H1 (cell line): ENCODE data around the gene TUBGCP2. TPM values are rescaled to one million over a fixed set of nuclear protein-coding genes. Genes with fewer than 3 reads are reported as not detected.

ENCODE experiments used
- ASH2L ChIP-seq: fragments of 200-600, 300-600 bp; sonication (generic); IDR thresholded peaks from one replicate; pipeline ENCODE4 v1.7.1; 2017; ENCODE audit warnings: low read length
- BRCA1 ChIP-seq: IDR thresholded peaks from 2 replicates; pipeline ENCODE4 v1.6.1; 2012; ENCODE audit warnings: low read depth, low read length, improper control_type of control experiment
- CBX8 ChIP-seq: fragments of 300-800, 300-1000 bp; sonication (generic); IDR thresholded peaks from 2 replicates; pipeline ENCODE4 v1.7.1; 2016; ENCODE audit warnings: low read depth, low read length, borderline replicate concordance
- CHD1 ChIP-seq: IDR thresholded peaks from 2 replicates; pipeline ENCODE4 v1.6.1; 2012; ENCODE audit warnings: low read depth, low read length, improper control_type of control experiment
- EGR1 ChIP-seq: IDR thresholded peaks from 2 replicates; pipeline ENCODE4 v1.6.1; 2011; ENCODE audit warnings: low read depth, low read length, borderline replicate concordance
- NANOG ChIP-seq: IDR thresholded peaks from 2 replicates; pipeline ENCODE4 v1.6.1; 2011; ENCODE audit warnings: low read length, low read depth, mild to moderate bottlenecking, inconsistent platforms; ENCODE audit not compliant: insufficient read depth, poor library complexity, severe bottlenecking
- NRF1 ChIP-seq: IDR thresholded peaks from 2 replicates; pipeline ENCODE4 v1.6.1; 2011; ENCODE audit warnings: mild to moderate bottlenecking, low read depth, low read length, improper control_type of control experiment
- SIX5 ChIP-seq: IDR thresholded peaks from 2 replicates; pipeline ENCODE4 v1.6.1; 2011; ENCODE audit warnings: mild to moderate bottlenecking, low read depth, low read length
- TAF7 ChIP-seq: optimal IDR thresholded peaks from 2 replicates; pipeline ENCODE3; 2011; ENCODE audit warnings: low read depth, mild to moderate bottlenecking, inconsistent platforms, low read length, moderate library complexity, borderline replicate concordance
- polyA plus RNA-seq, 7 experiments: library from polyadenylated mRNA; depleted of rRNA in 3 of 7; stranded (reverse) in 5 of 7; unstranded in 2 of 7; fragments of >200 nt in 5 of 7; fragments of 200-250 nt in 2 of 7; gene quantifications; 1 replicate in 5 of 7; 2 replicates in 1 of 7; 4 replicates in 1 of 7; pipeline versions ENCODE4 v1.2.1 to v1.2.3, GENCODE V29; 2011 to 2013; ENCODE audit warnings: missing spikeins in 2 of 7, mixed read lengths in 2 of 7
- total RNA-seq: library from RNA; stranded (reverse); fragmentation: NEBNext Ultra II Directional; extraction: Animal tissue kit (Norgen Biotek cat#: 25700); gene quantifications from 2 replicates; pipeline ENCODE4 v1.2.1, GENCODE V29; 2021

The TUBGCP2 gene
- total and polyA plus RNA-seq, 2 of the 8 experiments (the other 6 are each of a cell fraction or from before 2014, with no cell fraction given) = 34.9 to 51.9 TPM

DNA sequence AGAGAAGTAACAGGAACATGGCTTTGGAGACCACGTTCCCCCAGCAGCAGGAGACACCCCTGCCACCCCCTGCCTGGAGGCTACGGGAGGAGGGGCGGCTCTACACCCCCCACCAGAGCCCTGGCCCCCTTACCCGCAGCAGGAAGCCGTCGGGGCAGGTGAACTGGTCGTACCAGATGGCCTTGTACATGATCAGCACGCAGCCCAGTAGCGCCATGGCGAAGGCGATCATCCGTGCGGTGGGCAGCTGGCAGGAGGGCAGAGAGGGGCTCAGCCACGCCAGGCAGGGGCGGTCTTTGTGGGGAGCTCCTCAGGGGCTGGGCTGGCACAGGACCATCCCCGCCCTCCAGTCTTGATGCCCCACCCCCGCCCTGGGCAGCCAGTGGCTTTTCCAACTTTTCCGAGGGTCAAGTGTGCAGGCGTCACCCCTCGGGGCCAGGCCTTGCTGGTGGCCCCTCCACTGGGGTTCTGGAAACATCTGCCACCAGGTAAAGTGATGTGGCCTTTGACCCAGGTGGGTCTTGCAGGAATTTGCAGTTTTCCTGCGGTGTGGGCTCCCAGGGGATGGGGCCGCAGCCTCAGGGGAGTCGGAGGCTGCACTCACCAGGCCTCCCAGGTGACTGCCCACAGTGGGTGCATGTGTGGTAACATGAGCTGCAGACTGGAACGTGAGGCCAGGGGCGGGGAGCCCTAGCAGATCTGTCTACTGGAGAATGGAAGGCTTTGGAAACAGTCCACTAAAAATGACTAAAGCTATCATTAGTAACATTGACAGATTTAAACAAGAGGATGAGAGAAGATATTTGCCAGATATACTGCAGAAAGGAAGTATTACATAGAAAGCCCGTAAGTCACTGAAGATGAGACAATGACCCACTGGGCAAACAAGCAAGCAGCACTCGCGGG lies 18.3 kb upstream of the TUBGCP2 start (continued):
- TF ChIP-seq NRF1 (no peak), TAF7 (no peak), CHD1 (no peak), NANOG (no peak), ASH2L (no peak), CBX8 (no peak), SIX5 (no peak), EGR1 (no peak), BRCA1 (no peak)
